ENCODE measurements around the gene AIG1.

- no peak for TF ChIP-seq EZH2 (conservative IDR thresholded peaks at IDR 0.05; ENCODE audit: low read depth, low read length)
- TF ChIP-seq TAF1 (CRISPR knock-in tag; IDR thresholded peaks at IDR 0.05): no peak
- TF ChIP-seq NPAS2 (CRISPR knock-in tag; IDR thresholded peaks at IDR 0.05; ENCODE audit: borderline replicate concordance): no peak
- TF ChIP-seq SRY (CRISPR knock-in tag; IDR thresholded peaks at IDR 0.05): no peak
- TF ChIP-seq RFX5 (IDR thresholded peaks at IDR 0.05; ENCODE audit: low read depth, low read length): no peak
- TF ChIP-seq CTCF (CRISPR knock-in tag; IDR thresholded peaks at IDR 0.05): no peak
- TF ChIP-seq SNAI1 (CRISPR knock-in tag; IDR thresholded peaks at IDR 0.05; ENCODE audit: borderline replicate concordance): no peak
- no peak for TF ChIP-seq ETS1 (CRISPR knock-in tag; IDR thresholded peaks at IDR 0.05)
- TF ChIP-seq XBP1 (CRISPR knock-in tag; IDR thresholded peaks at IDR 0.05): no peak
- TF ChIP-seq SP1 (IDR thresholded peaks at IDR 0.05): no peak
- no peak for TF ChIP-seq SP1 (CRISPR knock-in tag; IDR thresholded peaks at IDR 0.05)
- TF ChIP-seq ZNF776 (CRISPR knock-in tag; IDR thresholded peaks at IDR 0.05): no peak
Measured at GRCh38 chr6:143180826-143181225, 120.1 kb downstream of the AIG1 start.

All from HepG2 (cell line).